SK-N-DZ (cell line): ENCODE measurements around the gene TXNDC8. TPM values are rescaled to one million over a fixed set of nuclear protein-coding genes. Genes with fewer than 3 reads are reported as not detected.
"Not testable (repeated sequence)": the region's sequence is repeated elsewhere in the genome, so short reads cannot be mapped to it uniquely, and the experiment has no call there.

Experiments
- DNase-seq: peaks from one replicate; pipeline ENCODE4 v3.0.0-alpha.2; 2015; ENCODE audit warnings: low spot score
- polyA plus RNA-seq, 2 experiments: library from polyadenylated mRNA; depleted of rRNA; stranded (reverse); fragments of >200 nt; gene quantifications; 2 replicates each; pipeline ENCODE4 v1.2.3, GENCODE V29; 2014

The TXNDC8 gene
- not detected in 2 replicates for polyA plus RNA-seq (2014; cell fraction: cytosol; rRNA removed)
- polyA plus RNA-seq (2014; cell fraction: nucleus; rRNA removed) = not detected in 2 replicates

DNA sequence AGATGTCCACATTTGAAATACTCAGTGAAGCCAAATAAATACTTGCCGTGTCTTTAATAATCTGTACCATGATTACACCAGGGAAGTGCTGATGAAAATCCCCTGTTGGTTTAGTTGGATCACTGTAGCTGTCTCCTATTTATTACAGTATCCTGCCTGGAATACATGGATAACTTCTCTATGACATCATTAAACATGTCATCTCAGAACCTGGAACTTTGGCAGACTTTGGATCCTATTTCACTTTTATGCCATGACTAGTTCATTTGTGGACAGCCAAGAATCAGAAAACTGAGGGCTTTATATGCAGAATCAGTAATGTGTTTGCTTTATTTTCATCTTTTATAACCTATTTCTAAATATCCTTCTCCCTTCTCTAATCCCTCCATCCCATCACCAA is at the start of gene TXNDC8:
Gene TXNDC8 (minus strand): TSS at position 137 of the 400 bp plus-strand sequence.
- DNase-seq = no peak

- DNase-seq = no peak
These were observed 45.8 kb upstream of the TXNDC8 start for GRCh38 chr9:110383491-110383890.

DNA sequence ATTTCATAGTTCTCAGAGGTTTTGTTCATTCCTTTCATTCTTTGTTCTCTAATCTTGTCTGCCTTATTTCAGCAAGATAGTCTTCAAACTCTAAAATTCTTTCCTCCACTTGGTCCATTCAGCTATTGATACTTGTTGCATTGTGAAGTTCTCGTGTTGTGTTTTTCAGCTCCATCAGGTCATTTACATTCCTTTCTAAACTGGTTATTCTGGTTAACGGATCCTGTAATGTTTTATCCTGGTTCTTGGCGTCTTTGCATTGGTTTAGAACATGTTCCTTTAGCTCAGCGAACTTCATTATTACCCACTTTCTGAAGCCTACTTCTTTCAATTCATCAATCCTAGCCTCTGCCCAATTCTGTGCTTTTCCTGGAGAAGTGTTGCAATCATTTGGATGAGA is 45.1 kb upstream of the TXNDC8 start:
- no peak for DNase-seq

GRCh38 chr9:110371411-110372007 is 33.8 kb upstream of the TXNDC8 start:
- no peak for DNase-seq

DNA sequence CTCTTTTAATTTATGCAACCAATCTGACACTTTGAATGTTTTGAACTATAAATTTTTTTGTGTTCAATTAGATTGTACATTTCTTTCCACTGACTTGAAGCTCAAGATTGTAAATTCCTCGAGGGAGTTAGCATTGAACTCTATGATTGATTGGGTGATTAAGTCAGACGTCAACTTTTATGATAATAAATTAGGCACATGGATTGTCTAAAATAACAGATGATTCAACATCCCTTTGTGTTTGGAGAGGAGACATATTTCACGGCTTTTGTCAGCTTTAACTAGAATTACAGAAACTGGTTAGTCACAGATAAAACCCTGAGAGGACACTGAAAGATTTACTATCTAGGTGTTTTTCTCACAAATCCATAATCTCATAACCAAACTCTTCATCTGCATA is 32.7 kb upstream of the TXNDC8 start:
- DNase-seq = no peak

- no peak for DNase-seq
These were observed 26.8 kb upstream of the TXNDC8 start for GRCh38 chr9:110364451-110364850.

DNA sequence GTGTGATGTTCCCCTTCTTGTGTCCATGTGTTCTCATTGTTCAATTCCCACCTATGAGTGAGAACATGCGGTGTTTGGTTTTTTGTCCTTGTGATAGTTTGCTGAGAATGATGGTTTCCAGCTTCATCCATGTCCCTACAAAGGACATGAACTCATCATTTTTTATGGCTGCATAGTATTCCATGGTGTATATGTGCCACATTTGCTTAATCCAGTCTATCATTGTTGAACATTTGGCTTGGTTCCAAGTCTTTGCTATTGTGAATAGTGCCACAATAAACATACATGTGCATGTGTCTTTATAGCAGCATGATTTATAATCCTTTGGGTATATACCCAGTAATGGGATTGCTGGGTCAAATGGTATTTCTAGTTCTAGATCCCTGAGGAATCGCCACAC is 21.3 kb upstream of the TXNDC8 start:
- not testable (repeated sequence) for DNase-seq

DNA sequence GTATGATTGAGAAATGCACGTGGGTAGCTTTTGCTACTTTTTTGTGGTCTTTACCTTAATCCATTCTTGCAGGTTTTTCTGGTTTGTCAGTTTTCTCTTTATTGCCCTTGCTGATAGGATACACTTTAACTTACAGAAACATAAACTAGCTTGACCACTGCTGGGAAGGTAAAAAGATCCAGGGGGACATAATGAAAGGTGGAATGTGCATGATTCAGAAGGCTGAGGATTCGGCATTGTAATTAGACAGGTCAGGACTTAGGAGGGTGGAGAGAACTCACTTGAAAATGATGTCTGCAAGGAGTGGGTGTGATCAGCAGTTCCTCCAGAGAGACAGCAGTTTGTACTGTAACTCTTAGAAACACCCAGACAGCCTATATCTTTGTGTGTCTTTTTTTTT is 19.8 kb upstream of the TXNDC8 start:
- DNase-seq = no peak

DNA sequence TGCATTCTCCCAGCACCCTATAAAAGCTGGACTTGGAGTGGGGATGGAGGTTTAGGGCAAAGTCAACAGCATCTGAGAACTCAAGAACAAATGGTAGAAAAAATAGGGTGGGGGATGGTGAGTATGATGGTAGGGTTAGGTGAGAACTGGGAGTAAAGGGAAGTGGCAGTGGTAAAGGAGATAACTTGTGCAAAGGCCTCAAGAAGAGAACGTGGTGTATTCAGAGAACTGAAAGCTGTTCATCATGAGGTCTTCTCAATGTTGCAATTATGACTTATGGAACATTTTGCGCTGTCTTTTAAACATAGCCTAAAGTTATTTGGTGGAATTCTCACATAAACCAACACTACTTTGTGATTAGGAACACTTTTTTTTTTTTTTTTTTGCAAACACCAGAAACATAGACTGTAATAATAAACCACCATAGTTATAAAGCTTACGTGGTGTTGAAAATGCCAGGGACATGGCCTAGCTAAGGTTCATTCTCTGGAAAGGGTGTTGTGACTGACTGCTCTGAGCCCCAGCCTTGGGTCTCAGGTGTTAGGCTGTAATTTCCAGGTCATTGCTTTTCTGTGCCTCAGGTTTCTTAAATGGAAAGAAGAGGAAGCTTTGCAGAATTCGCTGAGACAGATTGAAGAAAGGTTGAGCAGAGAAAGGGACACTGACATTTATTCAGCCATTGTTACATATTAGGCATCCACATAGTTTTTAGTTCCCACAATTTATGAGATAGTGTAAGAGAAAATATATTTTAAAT is 19.2 kb upstream of the TXNDC8 start:
- DNase-seq = no peak

GRCh38 chr9:110355911-110356310 is 18.2 kb upstream of the TXNDC8 start:
- no peak for DNase-seq

- DNase-seq = no peak
These were observed 13.4 kb upstream of the TXNDC8 start for GRCh38 chr9:110351009-110351467.

DNA sequence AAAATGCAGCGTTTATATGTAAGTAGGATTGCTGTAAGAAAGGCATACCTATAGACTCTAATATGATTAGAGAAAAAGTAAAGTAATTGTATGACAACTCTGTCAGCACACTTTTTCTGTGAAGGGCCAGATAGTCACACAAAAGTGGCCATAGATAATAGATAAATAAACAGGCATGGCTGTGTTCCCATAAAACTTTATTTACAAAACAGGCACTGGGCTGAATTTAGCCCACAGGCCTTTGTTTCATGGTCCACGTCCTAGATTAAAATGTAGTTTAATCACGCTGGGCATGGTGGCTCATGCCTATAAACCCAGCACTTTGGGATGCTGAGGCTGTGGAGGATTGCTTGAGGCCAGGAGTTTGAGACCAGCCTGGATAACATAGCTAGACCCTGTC is 8.7 kb upstream of the TXNDC8 start:
- no peak for DNase-seq

- DNase-seq = no peak
These were observed 7.2 kb upstream of the TXNDC8 start for GRCh38 chr9:110344821-110345220.

DNA sequence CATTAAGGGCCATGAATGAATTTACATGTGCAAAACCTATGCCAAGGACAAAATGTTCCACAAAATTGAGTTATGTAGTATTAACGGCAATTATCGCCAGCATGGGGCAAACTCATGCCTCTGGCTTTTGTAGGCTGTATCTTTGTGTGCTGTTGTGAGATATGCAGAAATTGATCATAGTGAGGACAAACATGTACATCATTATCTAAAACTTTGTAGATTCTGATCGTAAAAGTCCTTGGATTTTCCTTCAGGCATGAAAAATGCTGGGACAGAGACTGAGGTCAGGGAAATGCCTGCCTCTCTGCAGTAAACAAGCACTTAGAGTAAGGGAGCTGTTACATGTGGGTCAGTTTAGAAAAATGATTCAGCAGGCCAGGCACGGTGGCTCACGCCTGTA is 5.9 kb upstream of the TXNDC8 start:
- DNase-seq = no peak

DNA sequence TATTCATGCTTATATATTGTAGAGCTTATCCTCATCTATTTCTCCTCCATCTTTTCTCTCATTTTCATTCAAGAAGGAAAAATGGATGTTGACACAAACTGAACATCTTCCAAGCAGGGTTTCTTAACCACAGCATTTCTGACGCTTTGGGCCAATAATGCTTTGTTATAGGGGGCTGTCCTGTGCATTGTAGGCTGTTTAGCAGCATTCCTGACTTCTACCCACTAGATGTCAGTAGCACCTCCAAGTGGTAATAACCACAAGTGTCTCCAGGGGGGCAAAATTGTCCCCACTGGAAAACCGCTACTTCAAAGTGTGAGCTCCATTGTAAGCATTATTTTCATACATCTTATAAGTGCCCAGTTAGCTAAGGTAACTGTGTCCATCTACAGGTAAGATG is 2.6 kb upstream of the TXNDC8 start:
- DNase-seq = peak; percentile 4

DNA sequence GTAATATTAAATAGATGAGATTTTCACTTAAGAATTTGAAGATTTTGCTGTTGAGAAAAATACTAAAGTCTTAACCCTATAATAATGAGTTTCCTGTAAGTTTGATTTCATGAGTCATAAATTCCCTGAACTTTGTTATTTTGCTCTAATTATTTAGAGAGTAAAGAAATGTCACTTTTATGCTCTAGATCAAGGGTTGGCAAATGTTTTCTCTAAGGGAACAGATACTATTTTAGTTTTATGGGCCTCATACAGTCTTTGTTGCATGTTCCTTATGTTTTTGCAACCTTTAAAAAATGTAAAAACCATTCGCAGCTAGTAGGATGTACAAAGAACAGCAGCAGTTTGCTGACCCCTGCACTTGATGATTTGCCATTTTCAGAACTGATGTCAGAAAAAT is 480 bp upstream of the TXNDC8 start:
- DNase-seq = no peak

DNA sequence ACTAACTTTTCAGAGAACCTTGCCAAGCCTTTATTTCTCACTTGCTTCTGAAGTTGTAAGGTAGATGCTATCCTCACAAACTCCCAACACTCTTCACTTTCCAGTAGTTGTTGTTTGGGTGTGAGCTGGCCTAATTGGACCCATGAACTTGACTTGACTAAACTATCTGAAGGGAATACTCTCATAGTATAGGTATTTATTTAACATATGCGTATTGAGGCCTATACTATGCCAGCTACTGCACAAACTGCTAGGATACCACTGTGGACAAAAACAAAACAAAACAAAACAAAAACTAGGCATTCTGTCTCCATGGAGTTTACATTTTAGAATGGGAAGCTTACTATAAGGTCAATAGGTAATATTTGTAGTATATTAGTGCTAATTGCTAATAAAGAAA is 1.3 kb downstream of the TXNDC8 start:
- DNase-seq = no peak

DNA sequence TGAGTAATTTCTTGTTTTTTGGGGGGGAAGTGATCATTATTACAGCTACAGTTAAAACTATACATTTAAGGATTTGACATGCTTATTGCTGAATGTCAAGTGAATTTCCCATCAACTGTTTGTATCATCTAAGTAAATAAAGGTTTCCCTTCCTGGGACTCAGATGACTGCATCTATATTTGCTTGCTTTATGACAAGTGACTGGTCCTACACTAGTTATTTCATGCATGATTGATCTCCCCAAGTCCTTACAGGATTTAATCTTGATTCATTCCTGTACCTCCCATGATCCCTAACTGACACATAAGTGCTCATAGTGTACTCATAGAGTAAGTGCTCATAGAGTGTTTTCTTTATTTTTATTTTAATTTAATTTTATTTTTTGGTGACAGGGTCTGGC is 2.8 kb downstream of the TXNDC8 start:
- no peak for DNase-seq

DNA sequence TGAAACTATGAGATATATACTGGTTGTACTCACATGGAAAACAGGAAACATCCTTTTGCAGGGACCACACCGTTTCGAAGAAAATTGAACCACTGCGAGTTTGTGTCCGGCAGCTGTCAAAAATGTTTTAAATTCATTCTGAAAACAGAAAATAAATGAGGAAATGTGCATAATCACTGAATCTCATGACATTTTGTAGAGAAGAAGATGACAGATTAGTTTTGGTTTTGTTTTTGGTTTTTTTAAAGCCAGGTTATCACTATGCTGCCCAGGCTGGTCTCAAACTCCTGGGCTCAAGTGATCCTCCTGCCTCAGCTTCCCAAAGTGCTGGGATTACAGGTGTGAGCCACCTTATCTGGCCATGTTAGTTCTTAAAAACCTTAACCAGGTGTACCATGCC is 3.5 kb downstream of the TXNDC8 start:
- no peak for DNase-seq

DNA sequence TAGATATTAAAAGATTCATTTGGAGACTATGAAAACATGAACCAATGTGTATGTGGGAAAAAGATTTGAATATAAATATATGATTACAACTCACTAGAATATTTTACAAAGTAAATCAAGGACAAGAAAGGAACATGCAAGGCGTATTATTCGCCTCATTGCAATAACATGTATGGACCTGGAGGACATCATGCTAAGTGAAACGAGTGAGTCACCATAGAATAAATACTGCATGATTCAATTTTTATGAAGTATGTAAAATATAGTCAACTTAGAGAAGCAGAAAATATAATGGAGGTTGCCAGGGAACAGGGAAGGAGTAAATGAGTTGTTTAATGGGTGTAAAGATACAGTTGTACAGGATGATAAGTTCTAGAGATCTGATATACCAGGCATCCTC is 4.9 kb downstream of the TXNDC8 start:
- no peak for DNase-seq

DNA sequence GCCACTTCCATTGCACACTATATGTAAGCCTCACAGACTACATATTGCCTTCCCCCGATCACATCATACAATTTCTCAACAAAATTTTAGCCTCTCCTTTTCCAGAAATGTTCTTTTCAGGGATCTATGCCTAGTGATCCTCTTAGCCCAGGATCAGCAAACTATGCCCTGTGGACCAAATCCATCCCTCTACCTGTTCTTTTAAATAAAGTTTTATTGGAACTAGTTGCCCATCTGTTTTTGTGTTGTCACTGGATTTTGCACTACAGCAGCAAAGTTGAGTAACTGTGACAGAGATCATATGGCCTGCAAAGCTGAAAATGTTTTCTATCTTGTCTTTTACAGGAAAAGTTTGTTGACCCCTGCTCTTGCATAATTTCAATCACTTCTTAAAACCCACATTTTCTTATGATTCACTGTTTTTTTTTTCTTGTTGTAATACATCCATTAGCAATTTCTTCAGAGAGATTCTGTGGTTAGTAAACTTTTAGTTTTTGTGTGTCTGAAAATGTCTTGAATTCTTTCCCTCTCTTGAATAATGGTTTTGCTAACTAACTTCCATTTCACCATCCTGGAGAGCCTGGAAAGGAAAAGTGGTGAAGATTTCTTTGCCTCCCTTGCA is 7.1 kb downstream of the TXNDC8 start:
- DNase-seq = no peak

DNA sequence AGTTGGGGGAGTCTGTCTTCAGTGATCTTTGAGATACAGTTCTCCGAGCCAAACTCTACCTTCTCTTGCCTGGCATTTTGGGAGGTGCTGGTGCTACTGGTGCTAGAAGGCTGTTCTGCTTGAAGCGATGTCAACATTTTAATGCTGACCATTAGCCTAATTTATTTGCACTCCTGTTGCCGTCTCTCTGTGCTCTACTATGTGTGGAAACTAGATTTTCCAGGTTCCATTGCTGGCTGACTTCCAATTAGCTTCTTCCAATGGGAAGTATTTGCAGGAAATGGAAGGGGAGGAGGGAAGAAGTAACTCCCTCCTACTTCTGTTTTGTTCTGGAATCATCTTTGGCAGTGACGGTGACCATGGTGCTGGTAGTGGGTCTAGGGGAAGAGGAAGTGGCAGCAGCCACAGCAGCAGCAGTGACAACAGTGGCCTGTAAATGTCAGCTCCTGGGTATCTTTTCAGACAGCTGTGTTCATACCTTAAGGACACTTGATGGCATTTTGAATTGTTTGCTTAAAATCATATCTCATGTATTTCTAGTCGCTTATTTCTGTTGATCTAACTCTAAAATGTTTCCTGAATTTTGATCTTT is 7.9 kb downstream of the TXNDC8 start:
- DNase-seq = no peak
